HepG2 (cell line): ENCODE data around the gene HCK. TPM values are rescaled to one million over a fixed set of nuclear protein-coding genes. Genes with fewer than 3 reads are reported as not detected.

Source experiments
- ATAC-seq: fragments of 200-7000 bp; cut with Tn5 transposase; 3 replicates; pipeline ENCODE4 v1.9.1; 2020; ENCODE audit warnings: mild to moderate bottlenecking, moderate library complexity
- BruUV-seq: library from RNA; stranded (reverse); fragments of 400-500 nt; replicated peaks from 2 replicates; lab custom pipeline; 2021; lab: Mats Ljungman, UMichigan
- CTCF ChIA-PET: fragments of 300-600 bp; formaldehyde crosslinking; extraction: SDS; loops from one replicate; lab custom pipeline; 2021; ENCODE audit warnings: low total read pairs, inconsistent platforms, low intra/inter-chr PET ratio; lab: Yijun Ruan, JAX
- POLR2A ChIA-PET: fragments of 350-600 bp; sonication (Branson Sonifier 250); formaldehyde crosslinking; loops from one replicate; lab custom pipeline; 2020; ENCODE audit warnings: antibody characterized with exemption, inconsistent platforms; lab: Yijun Ruan, JAX
- DNase-seq: peaks from one replicate; pipeline ENCODE4 v3.0.0-alpha.2; 2015; ENCODE audit warnings: low spot score
- FAIRE-seq: peaks from 3 replicates; lab custom pipeline; 2011; peaks lifted over from hg19 to GRCh38; lab: Jason Lieb, UNC
- H2AFZ ChIP-seq: one replicate; pipeline ENCODE4 v1.6.1; 2011; ENCODE audit warnings: low read length, inconsistent platforms
- H3K27ac ChIP-seq: fragments of 300-600 bp; 3 replicates; pipeline ENCODE4 v1.8.0; 2011; ENCODE audit warnings: mixed run types, mild to moderate bottlenecking, mixed read lengths, low read length, inconsistent platforms; ENCODE audit not compliant: insufficient read depth; ENCODE audit errors: extremely low read length
- H3K27me3 ChIP-seq, 2 experiments: fragments of 200-600 bp in 1 of 2; 2 replicates in 1 of 2; 3 replicates in 1 of 2; pipeline versions ENCODE4 v1.6.0 to v1.8.0; 2011; ENCODE audit warnings: low read length in 2 of 2, mild to moderate bottlenecking in 2 of 2, moderate library complexity in 2 of 2, inconsistent platforms in 1 of 2; ENCODE audit not compliant: insufficient read depth in 2 of 2, control insufficient read depth in 1 of 2
- H3K36me3 ChIP-seq, 2 experiments: fragments of 200-600 bp in 1 of 2; replicated peaks in 1 of 2; 2 replicates in 1 of 2; 3 replicates in 1 of 2; pipeline versions ENCODE4 v1.5.1 to v1.8.0; 2011; ENCODE audit warnings: low read length in 2 of 2, inconsistent platforms in 1 of 2; ENCODE audit not compliant: insufficient read depth in 2 of 2, control insufficient read depth in 1 of 2
- H3K4me1 ChIP-seq: 2 replicates; pipeline ENCODE4 v1.5.1; 2012; ENCODE audit warnings: low read length, inconsistent platforms; ENCODE audit not compliant: insufficient read depth
- H3K4me2 ChIP-seq: 2 replicates; pipeline ENCODE4 v1.6.0; 2011; ENCODE audit warnings: low read depth, low read length, inconsistent platforms
- H3K4me3 ChIP-seq, 3 experiments: fragments of 200-600 bp in 1 of 3; sonication (generic), shearing (Covaris generic) in 1 of 3; replicated peaks in 1 of 3; 2 replicates each; pipeline ENCODE4 v1.5.1; 2011 to 2016; ENCODE audit warnings: low read length in 3 of 3, inconsistent platforms in 2 of 3, low read depth in 2 of 3, mild to moderate bottlenecking in 2 of 3, control low read depth in 1 of 3, mixed read lengths in 1 of 3; ENCODE audit not compliant: insufficient read depth in 1 of 3
- H3K79me2 ChIP-seq: one replicate; pipeline ENCODE4 v1.6.1; 2011; ENCODE audit warnings: low read length, inconsistent platforms; ENCODE audit not compliant: insufficient read depth
- H3K9ac ChIP-seq: 2 replicates; pipeline ENCODE4 v1.6.0; 2011; ENCODE audit warnings: mild to moderate bottlenecking, low read depth, low read length, inconsistent platforms; ENCODE audit not compliant: insufficient read depth
- H3K9me3 ChIP-seq: 2 replicates; pipeline ENCODE4 v1.5.1; 2012; ENCODE audit warnings: mild to moderate bottlenecking, low read length
- H4K20me1 ChIP-seq: 2 replicates; pipeline ENCODE4 v1.6.0; 2011; ENCODE audit warnings: inconsistent platforms, mild to moderate bottlenecking, low read length, moderate library complexity; ENCODE audit not compliant: insufficient read depth
- GMEB2 ChIP-seq: IDR thresholded peaks from 2 replicates; pipeline ENCODE4 v1.6.1; 2016; ENCODE audit warnings: missing biosample characterization, missing genetic modification reagents, low read depth
- MIER3 ChIP-seq: IDR thresholded peaks from 2 replicates; pipeline ENCODE4 v1.6.1; 2016; ENCODE audit warnings: missing compliant biosample characterization, borderline replicate concordance
- MTF2 ChIP-seq: sonication (generic); formaldehyde crosslinking; IDR thresholded peaks from 2 replicates; pipeline ENCODE4 v1.5.0; 2020; ENCODE audit warnings: missing genetic modification reagents, borderline replicate concordance
- RBAK ChIP-seq: sonication (generic); formaldehyde crosslinking; IDR thresholded peaks from 2 replicates; pipeline ENCODE4 v1.5.1; 2020; ENCODE audit warnings: mild to moderate bottlenecking, missing genetic modification reagents
- SCMH1 ChIP-seq: sonication (generic); formaldehyde crosslinking; IDR thresholded peaks from 2 replicates; pipeline ENCODE4 v1.9.0; 2021; ENCODE audit warnings: missing genetic modification reagents, mild to moderate bottlenecking, borderline replicate concordance
- TGIF2 ChIP-seq: IDR thresholded peaks from 2 replicates; pipeline ENCODE4 v1.6.1; 2016; ENCODE audit warnings: control low read depth, missing compliant biosample characterization
- ZFP37 ChIP-seq: sonication (generic); formaldehyde crosslinking; IDR thresholded peaks from 2 replicates; pipeline ENCODE4 v1.4.0; 2020; ENCODE audit warnings: missing genetic modification reagents, borderline replicate concordance
- ZKSCAN1 ChIP-seq: fragments of 150-350 bp; IDR thresholded peaks from 2 replicates; pipeline ENCODE4 v1.6.1; 2014; ENCODE audit warnings: low read length
- ZNF18 ChIP-seq: sonication (generic); formaldehyde crosslinking; IDR thresholded peaks from 2 replicates; pipeline ENCODE4 v1.8.0; 2022; ENCODE audit warnings: mild to moderate bottlenecking, missing genetic modification reagents; ENCODE audit not compliant: insufficient replicate concordance
- ZNF234 ChIP-seq: sonication (generic); formaldehyde crosslinking; conservative IDR thresholded peaks from 2 replicates; pipeline ENCODE4 v1.5.1; 2020; ENCODE audit warnings: mild to moderate bottlenecking, missing genetic modification reagents
- ZNF276 ChIP-seq: sonication (generic); formaldehyde crosslinking; IDR thresholded peaks from 2 replicates; pipeline ENCODE4 v1.4.0; 2020; ENCODE audit warnings: mild to moderate bottlenecking, low read depth, missing genetic modification reagents
- ZNF660 ChIP-seq: sonication (generic); formaldehyde crosslinking; IDR thresholded peaks from 2 replicates; pipeline ENCODE4 v1.5.1; 2020; ENCODE audit warnings: mild to moderate bottlenecking, low read depth, missing genetic modification reagents, borderline replicate concordance
- WGBS: methylation state at CpG from one replicate; pipeline ENCODE4 v1.1.6; 2017; ENCODE audit warnings: low lambda C conversion rate; 5-methylcytosine and 5-hydroxymethylcytosine counted together
- in situ Hi-C: cut with HindIII; loops from 2 replicates; pipeline ENCODE4 v1.10.0; 2017; ENCODE audit warnings: low pct_unique_long_range_greater_than_20kb; ENCODE audit not compliant: extremely low pct_ligation_motif_present
- intact Hi-C: fragments of 100-400 bp; cut with micrococcal nuclease; formaldehyde crosslinking; loops from one replicate; pipeline ENCODE4 v1.10.0; 2022; ENCODE audit not compliant: unreplicated experiment
- polyA plus RNA-seq, 8 experiments: library from polyadenylated mRNA; depleted of rRNA in 3 of 8; stranded (reverse) in 7 of 8; unstranded in 1 of 8; fragments of >200 nt; fragmentation: Illumina TruSeq in 4 of 8; extraction: Trizol in 4 of 8; gene quantifications; 2 replicates each; pipeline versions ENCODE4 v1.2.1 to v1.2.3, GENCODE V29; 2011 to 2016; ENCODE audit warnings: low read depth in 4 of 8, missing spikeins in 1 of 8, mixed read lengths in 1 of 8; ENCODE audit not compliant: insufficient read depth in 1 of 8
- total RNA-seq, 5 experiments: library from RNA; depleted of rRNA; stranded (reverse); fragments of >200 nt; fragmentation: Illumina TruSeq; extraction: Trizol; gene quantifications; 2 replicates each; pipeline ENCODE4 v1.2.3, GENCODE V29; 2016; ENCODE audit warnings: low read depth in 1 of 5

Gene HCK
- total and polyA plus RNA-seq, 2 of the 13 experiments (the other 11 are each of a cell fraction or from before 2014, with no cell fraction given): 0.04 TPM; not detected in 1

- Histone ChIP-seq H2AFZ (no peak overlapping the region), H3K9ac (no peak overlapping the region), H3K79me2 (no peaks in the 10 kb centered on the region), H3K4me2 (peak overlapping the region; percentile 16; the same call in 1 of the 2 replicates), H3K4me1 (peaks cover 23% of the 10 kb centered on the region), H3K36me3 (no peaks in the 10 kb centered on the region), H4K20me1 (no peaks in the 10 kb centered on the region), H3K9me3 (no peaks in the 10 kb centered on the region), H3K27me3 (peaks cover 0 to 21% of the 10 kb centered on the region in 2 experiments; a peak in 3 of 5 replicates), H3K4me3 (no peak overlapping the region), H3K27ac (no peak overlapping the region)
- DNase-seq (no peak), ATAC-seq (no peak), FAIRE-seq (no peak)
- intact Hi-C loops (no loop called here), in situ Hi-C loops (no loop called here)
- no TSS peak for BruUV-seq
- ChIA-PET CTCF (no interaction called here), POLR2A (no interaction called here)
- 40% methylated on average over 3 of the region's 3 CpGs for WGBS
- no peak for TF ChIP-seq ZNF234 (CRISPR knock-in tag)
- TF ChIP-seq ZKSCAN1: peak; percentile 88
Observed at GRCh38 chr20:32027643-32028042, 24.4 kb upstream of the HCK start.

- Histone ChIP-seq H3K27ac (no peak overlapping the region), H3K4me3 (peak overlapping the region; percentile 1 to 65 (median 46); a peak in 4 of 6 replicates), H2AFZ (peak overlapping the region; percentile 24), H3K79me2 (no peaks in the 10 kb centered on the region), H3K36me3 (no peaks in the 10 kb centered on the region), H3K4me2 (peak overlapping the region; percentile 75), H3K9me3 (no peaks in the 10 kb centered on the region), H4K20me1 (no peaks in the 10 kb centered on the region), H3K9ac (peak overlapping the region; percentile 36; the same call in 1 of the 2 replicates), H3K27me3 (peaks cover 0 to 18% of the 10 kb centered on the region in 2 experiments; a peak in 2 of 5 replicates), H3K4me1 (peaks cover 23% of the 10 kb centered on the region)
- WGBS: 9% methylated on average over 12 of the region's 12 CpGs
- no TSS peak for BruUV-seq
- DNase-seq (peak; percentile 54), ATAC-seq (peak; percentile 74), FAIRE-seq (no peak)
- ChIA-PET CTCF (no interaction called here), POLR2A (no interaction called here)
- in situ Hi-C loops: no loop called here
- intact Hi-C loops: no loop called here
- TF ChIP-seq MTF2 (CRISPR knock-in tag): no peak; the same call in 1 of the 2 replicates
- peak; percentile 70; the same call in 1 of the 2 replicates for TF ChIP-seq MIER3 (CRISPR knock-in tag)
- TF ChIP-seq RBAK (CRISPR knock-in tag): no peak
- TF ChIP-seq ZFP37 (CRISPR knock-in tag): no peak
- TF ChIP-seq TGIF2 (CRISPR knock-in tag): 0 out of 2 replicates have a peak, but pooled peaks have one; percentile 27
- TF ChIP-seq ZNF660: peak; percentile 66; the same call in 1 of the 2 replicates
- no peak for TF ChIP-seq ZNF276 (CRISPR knock-in tag)
- no peak for TF ChIP-seq GMEB2 (CRISPR knock-in tag)
- no peak for TF ChIP-seq SCMH1 (CRISPR knock-in tag)
- TF ChIP-seq ZNF18 (CRISPR knock-in tag): no peak
Observed at GRCh38 chr20:32028647-32029372, 23.2 kb upstream of the HCK start.
